HCT116 (cell line): ENCODE measurements around the gene GBE1.

Experiments
- CBX3 ChIP-seq: IDR thresholded peaks from 2 replicates; pipeline ENCODE4 v1.6.1; 2012; ENCODE audit warnings: low read depth
- CEBPB ChIP-seq: IDR thresholded peaks from 2 replicates; pipeline ENCODE4 v1.6.1; 2012; ENCODE audit warnings: low read depth
- CTCF ChIP-seq, 3 experiments: fragments of 200-600 bp in 1 of 3; sonication (generic) in 1 of 3; IDR thresholded peaks in 2 of 3; conservative IDR thresholded peaks in 1 of 3; 2 replicates each; pipeline ENCODE4 v1.5.1; 2012 to 2017; ENCODE audit warnings: low read depth in 2 of 3, low read length in 2 of 3, antibody characterized with exemption in 1 of 3, borderline replicate concordance in 1 of 3, control low read depth in 1 of 3, mild to moderate bottlenecking in 1 of 3, mixed read lengths in 1 of 3, mixed run types in 1 of 3, moderate library complexity in 1 of 3; ENCODE audit not compliant: insufficient read depth in 1 of 3
- EGR1 ChIP-seq: IDR thresholded peaks from 2 replicates; pipeline ENCODE4 v1.6.1; 2012; ENCODE audit warnings: low read depth
- EZH2 ChIP-seq: fragments of 200-600 bp; sonication (generic); IDR thresholded peaks from 2 replicates; pipeline ENCODE4 v1.6.1; 2017; ENCODE audit warnings: antibody characterized with exemption, mixed run types
- POLR2A ChIP-seq: IDR thresholded peaks from 2 replicates; pipeline ENCODE4 v1.7.0; 2011; ENCODE audit warnings: borderline replicate concordance; ENCODE audit not compliant: insufficient read depth, insufficient read length; ENCODE audit errors: extremely low read depth
- POLR2AphosphoS5 ChIP-seq: IDR thresholded peaks from 2 replicates; pipeline ENCODE4 v1.6.1; 2011; ENCODE audit warnings: mild to moderate bottlenecking, low read depth, low read length, moderate library complexity
- REST ChIP-seq: IDR thresholded peaks from 2 replicates; pipeline ENCODE4 v1.6.1; 2012; ENCODE audit warnings: low read depth
- SP1 ChIP-seq: IDR thresholded peaks from 2 replicates; pipeline ENCODE4 v1.6.1; 2012; ENCODE audit warnings: low read depth
- ZBTB33 ChIP-seq: IDR thresholded peaks from 2 replicates; pipeline ENCODE4 v1.6.1; 2011; ENCODE audit warnings: mild to moderate bottlenecking, low read length, moderate library complexity; ENCODE audit not compliant: insufficient replicate concordance; ENCODE audit errors: extremely low read depth

- TF ChIP-seq SP1 (no peak), CTCF (IDR thresholded peaks at IDR 0.05 in 2 of 3, conservative IDR thresholded peaks at IDR 0.05 in 1 of 3; ENCODE audit: borderline replicate concordance in 1 of 3, insufficient read depth in 1 of 3, low read depth in 2 of 3, low read length in 2 of 3) (no peak), POLR2A (no peak), POLR2AphosphoS5 (no peak), ZBTB33 (no peak), CBX3 (no peak), EZH2 (no peak), REST (no peak), EGR1 (no peak), CEBPB (no peak)
Measured at GRCh38 chr3:81650187-81650586, 111.3 kb downstream of the GBE1 start.
